Esophagus muscularis mucosa (tissue), 4 donors: ENCODE measurements around the gene KCNQ4.

ENCODE experiments used
- CTCF ChIP-seq, 3 experiments: fragments of 200-600 bp in 2 of 3; fragments of 450-650 bp in 1 of 3; sonication (generic) in 2 of 3; IDR thresholded peaks; one replicate each; pipeline ENCODE4 v1.5.1; 2017 to 2019; ENCODE audit warnings: antibody characterized with exemption in 3 of 3, mild to moderate bottlenecking in 2 of 3, moderate library complexity in 1 of 3
- EP300 ChIP-seq: sonication (generic); formaldehyde crosslinking; IDR thresholded peaks from one replicate; pipeline ENCODE4 v1.6.1; 2017; ENCODE audit warnings: antibody characterized with exemption
- POLR2A ChIP-seq: fragments of 450-650 bp; IDR thresholded peaks from one replicate; pipeline ENCODE4 v1.6.1; 2017; ENCODE audit warnings: antibody characterized with exemption, moderate library complexity, mild to moderate bottlenecking, low read depth
- POLR2AphosphoS5 ChIP-seq, 2 donors: sonication (generic); formaldehyde crosslinking; IDR thresholded peaks; one replicate each; pipeline ENCODE4 v1.6.1; 2017; ENCODE audit warnings: antibody characterized with exemption in 2 of 2

DNA sequence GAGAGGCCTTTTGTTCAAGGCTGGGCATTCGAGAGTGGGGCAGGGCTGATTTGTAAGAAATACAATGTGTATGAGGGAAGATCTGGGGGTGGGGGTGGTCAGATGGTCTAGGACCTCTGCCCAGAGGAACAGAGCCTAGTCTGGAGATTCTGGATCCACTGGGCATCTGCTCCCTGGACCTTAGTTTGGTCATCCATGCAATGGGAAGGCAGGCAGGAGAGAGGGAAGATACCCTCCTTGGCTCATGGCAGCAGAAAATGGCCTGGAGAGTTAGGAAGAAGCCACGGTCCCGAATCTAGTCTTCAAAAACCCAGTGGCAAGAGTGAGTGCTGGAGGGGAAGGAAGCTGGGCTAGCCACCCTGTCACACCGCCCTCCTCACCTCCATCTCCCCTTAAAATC, 39.8 kb downstream of the KCNQ4 start:
- TF ChIP-seq CTCF (IDR thresholded peaks at IDR 0.05): no peak
- no peak for TF ChIP-seq POLR2AphosphoS5 (IDR thresholded peaks at IDR 0.05)
- TF ChIP-seq POLR2A: no peak
- no peak for TF ChIP-seq EP300
